ENCODE data around the gene ATRN. TPM values are rescaled to one million over a fixed set of nuclear protein-coding genes. Genes with fewer than 3 reads are reported as not detected.

ATRN gene
- total and polyA plus RNA-seq, 7 donors = 1.2 to 16.1 (median 11.4) TPM

DNA sequence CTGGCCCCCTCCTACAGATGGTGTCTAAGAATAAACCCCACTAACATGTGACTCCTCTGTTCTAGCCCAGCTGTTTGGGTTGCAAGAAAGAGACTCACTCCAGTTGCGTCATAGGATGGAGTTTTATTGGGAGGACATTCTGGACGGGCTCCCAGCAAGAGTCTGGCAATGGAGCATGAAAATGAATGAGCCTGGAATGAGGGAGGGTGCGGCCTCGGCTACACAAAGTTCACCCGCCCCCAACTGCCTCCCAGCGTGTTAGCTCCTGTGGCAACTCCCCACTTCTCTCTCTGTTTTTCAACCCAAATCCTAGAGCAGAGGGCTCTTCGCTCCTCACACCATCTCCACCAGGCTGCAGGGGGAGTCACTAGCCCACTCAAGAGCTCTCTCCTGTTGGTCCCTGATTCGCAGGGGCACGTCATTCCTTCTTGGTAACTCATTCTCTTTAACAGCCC, 216.1 kb downstream of the ATRN start:
- Histone ChIP-seq H3K27ac (peak overlapping the region; percentile 77 to 89 (median 79)), H3K36me3 (no peaks in the 10 kb centered on the region), H3K9me3 (no peaks in the 10 kb centered on the region), H3K4me3 (no peak overlapping the region), H3K27me3 (no peaks in the 10 kb centered on the region), H3K4me1 (peaks cover 0 to 38% (median 30%) of the 10 kb centered on the region in 4 donors)
- DNase-seq = peak; percentile 97
- intact Hi-C loops (cut with DNase I) = loop anchor here (10.0 kb wide), 2 partner anchors 158 to 918 kb away; partner anchors contain the start of gene MAVS
- TF ChIP-seq POLR2AphosphoS5 (IDR thresholded peaks at IDR 0.05) (peak; percentile 73 to 93 (median 78)), POLR2A (IDR thresholded peaks at IDR 0.05) (no peak), EP300 (IDR thresholded peaks at IDR 0.05) (peak; percentile 69 to 95 (median 74))
- TF ChIP-seq, protein P1, sequence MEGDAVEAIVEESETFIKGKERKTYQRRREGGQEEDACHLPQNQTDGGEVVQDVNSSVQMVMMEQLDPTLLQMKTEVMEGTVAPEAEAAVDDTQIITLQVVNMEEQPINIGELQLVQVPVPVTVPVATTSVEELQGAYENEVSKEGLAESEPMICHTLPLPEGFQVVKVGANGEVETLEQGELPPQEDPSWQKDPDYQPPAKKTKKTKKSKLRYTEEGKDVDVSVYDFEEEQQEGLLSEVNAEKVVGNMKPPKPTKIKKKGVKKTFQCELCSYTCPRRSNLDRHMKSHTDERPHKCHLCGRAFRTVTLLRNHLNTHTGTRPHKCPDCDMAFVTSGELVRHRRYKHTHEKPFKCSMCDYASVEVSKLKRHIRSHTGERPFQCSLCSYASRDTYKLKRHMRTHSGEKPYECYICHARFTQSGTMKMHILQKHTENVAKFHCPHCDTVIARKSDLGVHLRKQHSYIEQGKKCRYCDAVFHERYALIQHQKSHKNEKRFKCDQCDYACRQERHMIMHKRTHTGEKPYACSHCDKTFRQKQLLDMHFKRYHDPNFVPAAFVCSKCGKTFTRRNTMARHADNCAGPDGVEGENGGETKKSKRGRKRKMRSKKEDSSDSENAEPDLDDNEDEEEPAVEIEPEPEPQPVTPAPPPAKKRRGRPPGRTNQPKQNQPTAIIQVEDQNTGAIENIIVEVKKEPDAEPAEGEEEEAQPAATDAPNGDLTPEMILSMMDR (IDR thresholded peaks at IDR 0.05) = no peak
- WGBS, 2 donors = 20 to 48% methylated on average over 9 of the region's 9 CpGs

DNA sequence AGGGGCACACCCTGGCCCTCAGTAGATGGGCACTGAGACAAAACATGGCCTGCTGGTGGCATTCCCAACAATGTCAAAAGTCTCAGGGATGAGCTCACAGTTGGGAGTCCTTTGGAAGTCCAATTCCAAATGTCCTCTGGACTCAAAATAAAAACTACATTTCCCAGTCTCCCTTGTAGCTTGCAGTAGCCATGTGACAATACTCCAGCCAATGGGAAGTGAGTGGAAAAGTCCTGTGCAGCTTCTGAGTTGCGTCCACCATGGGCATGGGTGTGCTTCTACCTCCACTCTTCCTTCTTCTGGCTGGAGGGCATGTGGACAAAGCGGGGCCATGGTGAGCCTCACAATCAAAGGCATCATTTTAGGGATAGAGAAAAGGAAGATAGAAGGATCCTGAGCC, 216.8 kb downstream of the ATRN start:
- Histone ChIP-seq H3K36me3 (no peaks in the 10 kb centered on the region), H3K9me3 (no peaks in the 10 kb centered on the region), H3K4me3 (no peak overlapping the region), H3K27me3 (no peaks in the 10 kb centered on the region), H3K4me1 (peaks cover 0 to 31% (median 24%) of the 10 kb centered on the region in 4 donors), H3K27ac (peak overlapping the region; percentile 77 to 89 (median 79))
- WGBS, 2 donors = 63 to 66% methylated on average over 2 of the region's 2 CpGs
- DNase-seq = no peak
- TF ChIP-seq POLR2A (IDR thresholded peaks at IDR 0.05) (no peak), POLR2AphosphoS5 (IDR thresholded peaks at IDR 0.05) (peak in 1 of 4 donors; percentile 17), EP300 (IDR thresholded peaks at IDR 0.05) (no peak)
- TF ChIP-seq, protein P1 (IDR thresholded peaks at IDR 0.05) = no peak
- intact Hi-C loops (cut with DNase I) = loop anchor here (10.0 kb wide), 2 partner anchors 157 to 917 kb away; partner anchors contain the start of gene MAVS

DNA sequence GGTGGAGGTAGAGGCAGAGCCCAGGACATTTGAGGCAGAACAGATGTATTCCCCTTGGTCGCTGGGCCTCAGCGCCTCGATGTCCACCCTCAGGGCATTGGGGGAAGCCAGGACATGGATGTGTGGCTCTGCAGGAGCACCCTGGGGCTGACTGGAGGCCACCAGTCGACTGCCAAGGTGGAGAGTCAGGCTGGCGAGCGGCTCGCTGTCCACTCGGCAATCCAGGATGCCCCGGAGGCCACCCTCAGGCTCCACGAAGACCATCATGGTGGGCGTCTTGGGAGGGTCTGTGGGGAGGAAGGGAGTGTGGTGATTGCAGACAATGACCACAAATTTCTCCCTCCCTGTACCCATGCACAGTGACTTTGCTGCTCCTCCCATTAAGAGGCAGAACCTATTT, 219.2 kb downstream of the ATRN start:
- H3K4me1 ChIP-seq = peaks cover 0 to 31% (median 24%) of the 10 kb centered on the region in 4 donors
- H3K36me3 ChIP-seq = no peaks in the 10 kb centered on the region
- no peak for DNase-seq
- no peak for TF ChIP-seq POLR2AphosphoS5 (IDR thresholded peaks at IDR 0.05)
- TF ChIP-seq POLR2A (IDR thresholded peaks at IDR 0.05) = no peak
- TF ChIP-seq, protein P1 (IDR thresholded peaks at IDR 0.05) = no peak
- TF ChIP-seq EP300 (IDR thresholded peaks at IDR 0.05) = no peak
- intact Hi-C loops (cut with DNase I) = loop anchor here (10.0 kb wide), 2 partner anchors 155 to 915 kb away; partner anchors contain the start of gene MAVS
- 90% methylated on average over 11 of the region's 11 CpGs for WGBS, 2 donors
- no peak overlapping the region for H3K27ac ChIP-seq
- H3K9me3 ChIP-seq = no peaks in the 10 kb centered on the region
- H3K27me3 ChIP-seq = no peaks in the 10 kb centered on the region
- no peak overlapping the region for H3K4me3 ChIP-seq

DNA sequence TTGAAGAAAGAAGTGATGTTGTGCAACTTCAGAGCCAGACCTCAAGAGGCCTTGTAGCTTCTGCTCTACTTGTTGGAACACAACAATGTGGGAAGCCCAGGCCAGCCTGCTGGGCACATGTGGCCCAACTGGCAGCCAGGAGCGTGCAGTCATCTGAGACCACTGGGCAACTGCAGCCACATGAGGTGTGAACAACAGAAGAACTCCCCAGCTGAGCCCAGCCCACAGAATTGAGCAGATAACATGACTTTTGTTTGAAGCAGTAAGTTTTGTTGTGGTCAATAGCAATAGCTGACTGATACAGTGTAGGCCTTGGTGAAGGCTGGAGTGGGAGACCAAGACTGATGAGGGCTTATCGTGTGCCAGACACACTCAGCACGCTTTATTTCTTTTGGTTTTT, 219.6 kb downstream of the ATRN start:
- Histone ChIP-seq H3K27ac (no peak overlapping the region), H3K9me3 (no peaks in the 10 kb centered on the region), H3K27me3 (no peaks in the 10 kb centered on the region), H3K4me1 (peaks cover 0 to 29% (median 23%) of the 10 kb centered on the region in 4 donors), H3K4me3 (no peak overlapping the region), H3K36me3 (no peaks in the 10 kb centered on the region)
- DNase-seq = no peak
- 95 to 97% methylated on average over 3 of the region's 3 CpGs for WGBS, 2 donors
- no peak for TF ChIP-seq POLR2AphosphoS5 (IDR thresholded peaks at IDR 0.05)
- intact Hi-C loops (cut with DNase I) = no loop called here

DNA sequence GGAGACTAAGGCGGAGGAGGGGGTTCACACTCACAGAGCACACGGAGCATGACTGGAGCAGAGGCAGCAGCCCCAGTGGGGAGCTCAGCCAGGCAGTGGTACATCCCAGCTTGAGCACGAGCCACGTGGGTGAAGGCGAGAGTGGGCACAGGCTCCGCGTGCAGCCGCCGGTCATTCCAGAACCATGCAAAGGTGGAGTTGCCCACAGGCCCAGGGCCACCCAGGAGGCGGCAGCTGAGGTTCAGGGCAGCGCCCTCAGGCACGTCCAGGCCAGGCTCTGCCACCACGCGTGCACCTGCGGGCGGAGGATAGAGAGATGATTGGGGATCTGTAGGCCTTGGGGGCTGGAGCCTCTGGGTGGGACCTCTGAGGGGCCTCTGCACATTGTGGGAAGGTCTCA, 220.5 kb downstream of the ATRN start:
- peaks cover 0 to 2% (median 0%) of the 10 kb centered on the region in 4 donors for H3K9me3 ChIP-seq
- no peak overlapping the region for H3K27ac ChIP-seq
- H3K36me3 ChIP-seq = no peaks in the 10 kb centered on the region
- no peak overlapping the region for H3K4me3 ChIP-seq
- WGBS, 2 donors = 92 to 93% methylated on average over 16 of the region's 16 CpGs
- H3K27me3 ChIP-seq = no peaks in the 10 kb centered on the region
- no peak for DNase-seq
- H3K4me1 ChIP-seq = peaks cover 0 to 20% (median 14%) of the 10 kb centered on the region in 4 donors
- intact Hi-C loops (cut with DNase I) = no loop called here
- TF ChIP-seq EP300 (IDR thresholded peaks at IDR 0.05) (no peak), POLR2AphosphoS5 (IDR thresholded peaks at IDR 0.05) (no peak), POLR2A (IDR thresholded peaks at IDR 0.05) (no peak)
- TF ChIP-seq, protein P1 (IDR thresholded peaks at IDR 0.05) = no peak

All from sigmoid colon (tissue), 7 donors.